Mesenchymal stem cell (in vitro differentiated cells and primary cell): ENCODE measurements around the gene HIVEP3.

ENCODE experiments used
- DNase-seq: peaks from one replicate; pipeline ENCODE4 v3.0.0-alpha.2; 2013
- H2AFZ ChIP-seq: one replicate; pipeline ENCODE4 v1.6.1; 2013; ENCODE audit warnings: low read depth, mild to moderate bottlenecking, control low read depth, inconsistent platforms, low read length, moderate library complexity
- H2AK5ac ChIP-seq: 2 replicates; pipeline ENCODE4 v1.6.1; 2013; ENCODE audit warnings: low read length, moderate library complexity, mild to moderate bottlenecking, inconsistent platforms; ENCODE audit not compliant: severe bottlenecking
- H2BK120ac ChIP-seq: one replicate; pipeline ENCODE4 v1.6.1; 2013; ENCODE audit warnings: low read depth, mild to moderate bottlenecking, inconsistent platforms, low read length, moderate library complexity
- H2BK12ac ChIP-seq, 2 experiments: one replicate each; pipeline ENCODE4 v1.6.1; 2013; ENCODE audit warnings: inconsistent platforms in 2 of 2, low read length in 2 of 2, mild to moderate bottlenecking in 2 of 2, moderate library complexity in 2 of 2, control low read depth in 1 of 2
- H2BK15ac ChIP-seq: one replicate; pipeline ENCODE4 v1.6.1; 2013; ENCODE audit warnings: mild to moderate bottlenecking, low read depth, inconsistent platforms; ENCODE audit not compliant: poor library complexity, severe bottlenecking
- H2BK5ac ChIP-seq: 2 replicates; pipeline ENCODE4 v1.6.1; 2013; ENCODE audit warnings: low read depth, mild to moderate bottlenecking, low read length, control low read depth, inconsistent platforms; ENCODE audit not compliant: poor library complexity, severe bottlenecking
- H3K14ac ChIP-seq, 2 experiments: one replicate each; pipeline ENCODE4 v1.6.1; 2013; ENCODE audit warnings: inconsistent platforms in 2 of 2, low read length in 2 of 2, control low read depth in 1 of 2, mild to moderate bottlenecking in 1 of 2, moderate library complexity in 1 of 2
- H3K18ac ChIP-seq, 2 experiments: one replicate each; pipeline ENCODE4 v1.6.1; 2013; ENCODE audit warnings: inconsistent platforms in 2 of 2, low read length in 2 of 2, control low read depth in 1 of 2, low read depth in 1 of 2, mild to moderate bottlenecking in 1 of 2
- H3K23ac ChIP-seq, 2 experiments: one replicate each; pipeline ENCODE4 v1.6.1; 2013; ENCODE audit warnings: inconsistent platforms in 2 of 2, low read length in 2 of 2, mild to moderate bottlenecking in 2 of 2, moderate library complexity in 2 of 2, control low read depth in 1 of 2
- H3K27ac ChIP-seq: 2 replicates; pipeline ENCODE4 v1.5.1; 2013; ENCODE audit warnings: mild to moderate bottlenecking, moderate library complexity, low read length, control low read depth, inconsistent platforms; ENCODE audit not compliant: poor library complexity, severe bottlenecking
- H3K27me3 ChIP-seq, 2 experiments: 2 replicates each; pipeline versions ENCODE4 v1.6.1 to v1.7.0; 2013; ENCODE audit warnings: low read length in 2 of 2, mild to moderate bottlenecking in 2 of 2, moderate library complexity in 2 of 2, control low read depth in 1 of 2, inconsistent platforms in 1 of 2; ENCODE audit not compliant: control insufficient read depth in 1 of 2, insufficient read depth in 1 of 2
- H3K36me3 ChIP-seq, 2 experiments: 2 replicates each; pipeline versions ENCODE4 v1.6.1 to v1.7.0; 2013; ENCODE audit warnings: low read length in 2 of 2, control low read depth in 1 of 2, inconsistent platforms in 1 of 2, low read depth in 1 of 2, mild to moderate bottlenecking in 1 of 2; ENCODE audit not compliant: insufficient read depth in 2 of 2, control insufficient read depth in 1 of 2
- H3K4ac ChIP-seq, 2 experiments: one replicate each; pipeline ENCODE4 v1.6.1; 2013; ENCODE audit warnings: inconsistent platforms in 2 of 2, low read length in 2 of 2, mild to moderate bottlenecking in 2 of 2, moderate library complexity in 2 of 2, control low read depth in 1 of 2, low read depth in 1 of 2
- H3K4me1 ChIP-seq: 2 replicates; pipeline ENCODE4 v1.6.1; 2013; ENCODE audit warnings: low read depth, low read length, control low read depth; ENCODE audit not compliant: control insufficient read depth, insufficient read depth
- H3K4me2 ChIP-seq: 2 replicates; pipeline ENCODE4 v1.6.1; 2013; ENCODE audit warnings: low read length, mild to moderate bottlenecking, inconsistent platforms; ENCODE audit not compliant: poor library complexity, severe bottlenecking
- H3K4me3 ChIP-seq, 2 experiments: 2 replicates each; pipeline versions ENCODE4 v1.5.1 to v1.7.0; 2013; ENCODE audit warnings: low read length in 2 of 2, mild to moderate bottlenecking in 2 of 2, control low read depth in 1 of 2, low read depth in 1 of 2; ENCODE audit not compliant: insufficient read depth in 1 of 2
- H3K79me1 ChIP-seq: replicated peaks from 2 replicates; pipeline ENCODE4 v1.6.1; 2013; ENCODE audit warnings: mild to moderate bottlenecking, control low read depth, low read length, inconsistent platforms; ENCODE audit not compliant: poor library complexity, severe bottlenecking
- H3K9ac ChIP-seq: 2 replicates; pipeline ENCODE4 v1.7.0; 2013; ENCODE audit warnings: mild to moderate bottlenecking, low read length, moderate library complexity
- H3K9me3 ChIP-seq: 2 replicates; pipeline ENCODE4 v1.7.0; 2013; ENCODE audit warnings: mild to moderate bottlenecking, low read length; ENCODE audit not compliant: control insufficient read depth
- H4K8ac ChIP-seq: one replicate; pipeline ENCODE4 v1.6.1; 2013; ENCODE audit warnings: inconsistent platforms, mild to moderate bottlenecking, low read length, moderate library complexity
- H4K91ac ChIP-seq: one replicate; pipeline ENCODE4 v1.6.1; 2013; ENCODE audit warnings: mild to moderate bottlenecking, low read length, inconsistent platforms
- WGBS: methylation state at CpG from one replicate; pipeline ENCODE4 v1.1.7; 2013; ENCODE audit warnings: mixed read lengths; 5-methylcytosine and 5-hydroxymethylcytosine counted together

Gene HIVEP3

DNA sequence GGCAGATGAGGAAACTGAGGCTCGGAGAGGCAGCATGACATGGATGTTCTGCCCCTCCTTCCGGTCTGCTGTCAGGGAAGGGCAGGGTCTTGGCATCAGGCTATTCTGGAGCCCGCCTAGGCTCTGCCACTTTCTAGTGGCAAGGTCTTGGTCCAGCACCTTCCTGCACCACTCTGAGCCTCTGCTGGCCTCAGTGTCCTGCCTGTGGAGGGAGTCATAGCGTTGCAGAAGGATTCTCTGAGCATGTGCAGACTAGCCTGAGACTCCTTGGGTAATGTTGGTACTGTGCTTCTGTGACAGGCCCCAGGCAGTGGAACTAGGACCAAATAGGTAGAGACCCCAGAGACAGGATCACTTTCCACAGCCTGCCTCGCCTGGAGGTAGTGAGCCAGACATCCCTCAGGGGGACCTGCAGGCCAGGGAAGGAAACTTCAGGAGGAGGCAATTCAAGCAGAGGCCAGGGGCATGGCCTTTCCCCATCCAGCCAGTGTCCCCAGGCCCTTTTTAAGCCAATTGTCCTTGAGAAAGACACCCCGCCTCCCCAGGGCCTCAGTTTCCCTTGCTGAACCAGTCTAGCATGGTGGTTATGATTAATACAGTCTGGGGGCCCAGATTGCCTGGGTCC is 444.9 kb downstream of the HIVEP3 start:
- Histone ChIP-seq H3K18ac (no peak overlapping the region), H2BK12ac (no peak overlapping the region), H2AK5ac (no peak overlapping the region), H2AFZ (no peak overlapping the region), H3K9ac (no peak overlapping the region), H3K27me3 (peaks cover 0 to 26% of the 10 kb centered on the region in 2 experiments), H3K23ac (no peak overlapping the region), H3K4me3 (no peak overlapping the region), H2BK120ac (no peak overlapping the region), H2BK5ac (no peak overlapping the region), H3K36me3 (no peaks in the 10 kb centered on the region), H3K79me1 (no peaks in the 10 kb centered on the region), H4K91ac (no peak overlapping the region), H2BK15ac (no peak overlapping the region), H3K4me1 (peaks cover 13% of the 10 kb centered on the region), H3K14ac (no peak overlapping the region), H3K27ac (no peak overlapping the region), H3K4ac (no peak overlapping the region), H3K9me3 (no peaks in the 10 kb centered on the region), H3K4me2 (no peak overlapping the region), H4K8ac (no peak overlapping the region)
- no peak for DNase-seq
- WGBS = 90% methylated on average over 6 of the region's 6 CpGs

DNA sequence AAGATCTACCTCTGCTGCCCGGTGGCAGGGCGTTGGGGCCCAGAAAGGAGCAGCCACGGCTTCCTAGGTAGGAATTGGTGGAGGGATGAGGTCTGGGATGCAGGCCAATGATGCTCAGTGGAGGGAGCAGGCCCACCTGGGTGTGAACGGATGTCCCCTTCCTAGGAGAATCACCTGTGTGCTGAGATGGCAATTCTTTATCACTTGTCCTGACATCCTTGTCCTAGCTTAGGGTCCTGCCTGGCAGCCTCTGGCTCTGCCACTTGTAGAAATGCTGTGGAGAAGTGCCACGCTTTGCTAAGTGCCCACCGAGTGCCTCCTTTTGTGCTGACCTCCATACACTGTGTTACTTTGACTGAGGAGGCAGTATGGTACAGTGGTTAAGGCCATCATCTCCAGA is 447.1 kb downstream of the HIVEP3 start:
- Histone ChIP-seq H2BK12ac (no peak overlapping the region), H3K14ac (no peak overlapping the region), H3K4me3 (no peak overlapping the region), H2AFZ (no peak overlapping the region), H3K9ac (no peak overlapping the region), H3K9me3 (no peaks in the 10 kb centered on the region), H3K36me3 (no peaks in the 10 kb centered on the region), H4K8ac (no peak overlapping the region), H3K27me3 (peaks cover 16 to 48% of the 10 kb centered on the region in 2 experiments), H3K79me1 (no peaks in the 10 kb centered on the region), H3K23ac (no peak overlapping the region), H3K18ac (no peak overlapping the region), H4K91ac (no peak overlapping the region), H2BK120ac (no peak overlapping the region), H2BK5ac (no peak overlapping the region), H2AK5ac (no peak overlapping the region), H2BK15ac (no peak overlapping the region), H3K4me1 (peaks cover 7% of the 10 kb centered on the region), H3K4ac (no peak overlapping the region), H3K4me2 (no peak overlapping the region), H3K27ac (no peak overlapping the region)
- no peak for DNase-seq
- 93% methylated on average over 6 of the region's 6 CpGs for WGBS

DNA sequence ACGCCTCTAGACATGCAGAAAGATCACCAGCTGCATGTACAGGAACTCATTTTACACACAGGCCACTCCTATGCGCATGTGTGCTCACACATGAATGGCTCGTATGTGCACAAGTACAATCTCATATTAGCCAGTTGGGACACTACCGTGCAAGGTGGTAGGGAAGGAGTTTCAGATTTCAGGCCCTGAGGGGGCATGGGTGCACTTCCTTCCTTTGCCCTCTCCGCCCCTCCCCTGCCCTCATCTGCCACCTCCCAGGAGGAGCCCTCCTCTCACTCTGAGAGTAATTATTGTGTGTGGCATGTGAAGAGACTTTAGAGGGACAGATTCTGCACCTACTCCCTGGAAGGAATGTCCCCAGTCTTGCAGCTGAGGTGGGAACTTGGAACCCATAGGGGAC is 449.0 kb downstream of the HIVEP3 start:
- no peak overlapping the region for H3K18ac ChIP-seq
- H3K9ac ChIP-seq = no peak overlapping the region
- no peak overlapping the region for H3K27ac ChIP-seq
- H3K4ac ChIP-seq = no peak overlapping the region
- H2BK15ac ChIP-seq = no peak overlapping the region
- no peaks in the 10 kb centered on the region for H3K9me3 ChIP-seq
- DNase-seq = no peak
- peaks cover 5% of the 10 kb centered on the region for H3K4me1 ChIP-seq
- H4K8ac ChIP-seq = no peak overlapping the region
- no peak overlapping the region for H2BK12ac ChIP-seq
- no peak overlapping the region for H3K4me3 ChIP-seq
- H2BK120ac ChIP-seq = no peak overlapping the region
- no peak overlapping the region for H3K23ac ChIP-seq
- H2AK5ac ChIP-seq = no peak overlapping the region
- H3K36me3 ChIP-seq = no peaks in the 10 kb centered on the region
- no peak overlapping the region for H2BK5ac ChIP-seq
- H4K91ac ChIP-seq = no peak overlapping the region
- no peak overlapping the region for H3K4me2 ChIP-seq
- H3K79me1 ChIP-seq = no peaks in the 10 kb centered on the region
- no peak overlapping the region for H2AFZ ChIP-seq
- H3K27me3 ChIP-seq = peaks cover 16 to 57% of the 10 kb centered on the region in 2 experiments
- 64% methylated on average over 4 of the region's 5 CpGs for WGBS
- H3K14ac ChIP-seq = no peak overlapping the region

DNA sequence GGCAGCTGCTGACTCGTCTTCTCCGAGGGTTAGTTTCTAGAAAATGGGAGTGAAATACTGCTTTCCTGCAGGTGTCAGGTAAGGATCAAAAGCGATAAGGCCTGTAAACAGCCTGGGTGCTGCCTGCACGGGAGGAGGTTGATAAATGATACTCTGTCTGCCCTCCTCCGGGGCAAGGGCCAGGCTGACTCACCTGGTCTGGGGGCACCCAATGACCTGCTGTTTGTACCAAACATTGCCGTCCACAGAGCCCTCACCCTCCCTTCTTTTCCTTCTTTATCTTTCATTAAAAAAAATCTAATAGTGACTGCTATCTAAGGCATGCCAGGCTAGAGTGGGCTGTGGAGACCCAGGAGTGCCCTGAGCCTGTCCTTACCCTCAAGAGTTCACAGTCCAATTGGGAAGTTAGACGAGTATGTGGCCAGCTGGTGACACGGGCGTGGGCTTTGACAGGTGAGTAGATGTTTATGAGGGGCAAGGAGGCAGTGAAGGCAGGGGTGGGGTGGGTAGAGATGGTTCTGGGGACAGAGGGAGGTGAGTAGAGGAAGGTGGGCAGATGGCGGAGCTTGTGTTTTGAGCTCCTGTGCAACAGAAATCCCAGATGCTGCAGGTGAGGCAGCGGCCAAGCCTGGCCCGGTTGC is 450.5 kb downstream of the HIVEP3 start:
- no peak overlapping the region for H3K18ac ChIP-seq
- no peak overlapping the region for H3K14ac ChIP-seq
- H3K4me1 ChIP-seq = peaks cover 5% of the 10 kb centered on the region
- H2AK5ac ChIP-seq = no peak overlapping the region
- no peak overlapping the region for H3K4me2 ChIP-seq
- H3K9me3 ChIP-seq = no peaks in the 10 kb centered on the region
- H2BK15ac ChIP-seq = no peak overlapping the region
- no peak overlapping the region for H2BK5ac ChIP-seq
- peaks cover 16 to 64% of the 10 kb centered on the region in 2 experiments for H3K27me3 ChIP-seq
- H4K8ac ChIP-seq = no peak overlapping the region
- H3K79me1 ChIP-seq = no peaks in the 10 kb centered on the region
- DNase-seq = no peak
- H2BK12ac ChIP-seq = no peak overlapping the region
- H3K36me3 ChIP-seq = no peaks in the 10 kb centered on the region
- H3K4me3 ChIP-seq = no peak overlapping the region
- H4K91ac ChIP-seq = no peak overlapping the region
- H3K27ac ChIP-seq = no peak overlapping the region
- no peak overlapping the region for H2BK120ac ChIP-seq
- WGBS = 87% methylated on average over 11 of the region's 12 CpGs
- H2AFZ ChIP-seq = no peak overlapping the region
- no peak overlapping the region for H3K23ac ChIP-seq
- H3K9ac ChIP-seq = no peak overlapping the region
- H3K4ac ChIP-seq = no peak overlapping the region
